Measurements from ENCODE around the gene CDCA4. TPM values are rescaled to one million over a fixed set of nuclear protein-coding genes. Genes with fewer than 3 reads are reported as not detected.

CDCA4 gene
- total and polyA plus RNA-seq, 10 of the 15 experiments (the other 5 are each of a cell fraction or from before 2014, with no cell fraction given): 10.4 to 64.0 (median 52.1) TPM

DNA sequence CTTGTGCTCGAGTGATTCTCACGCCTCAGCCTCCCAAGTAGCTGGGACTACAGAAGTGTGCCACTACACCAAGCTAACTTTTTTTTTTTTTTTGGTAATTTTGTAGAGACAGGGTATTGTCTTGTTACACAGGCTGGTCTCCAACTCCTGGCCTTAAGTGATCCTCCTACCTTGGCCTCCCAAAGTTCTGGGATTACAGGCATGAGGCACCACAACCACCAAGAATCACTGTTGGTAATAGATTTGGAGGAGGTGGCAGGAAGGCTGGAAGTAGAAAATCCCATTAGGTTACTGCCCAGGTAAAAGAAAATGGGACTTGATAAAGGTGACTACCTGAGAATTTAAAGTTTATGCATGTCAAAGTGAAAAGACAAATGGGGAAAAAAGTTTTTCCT lies 1.4 kb upstream of the CDCA4 start:
- POLR2A ChIA-PET: interaction anchor here (1.3 to 1.9 kb wide), 3 partner anchors 14 to 44 kb away, joined by 3 to 13 read pairs (median 3); no protein-coding TSS in a partner anchor
- Histone ChIP-seq H3K36me3 (ENCODE audit: control insufficient read depth in 2 of 2, insufficient read depth in 2 of 2, low read length in 1 of 2) (peaks cover 0 to 2% of the 10 kb centered on the region in 2 experiments; a peak in 2 of 4 replicates), H3K9ac (ENCODE audit: control insufficient read depth, insufficient read depth, low read length) (peak overlapping the region; percentile 95), H3K4me2 (ENCODE audit: control insufficient read depth, insufficient read depth) (peak overlapping the region; percentile 78; the same call in 1 of the 2 replicates), H4K20me1 (ENCODE audit: control insufficient read depth, insufficient read depth) (no peaks in the 10 kb centered on the region), H3K9me3 (replicated peaks; ENCODE audit: control insufficient read depth, insufficient read depth, low read length) (peaks cover 3% of the 10 kb centered on the region; the same call in 1 of the 3 replicates), H3K79me2 (ENCODE audit: control insufficient read depth, insufficient read depth, low read length) (peaks cover 52% of the 10 kb centered on the region), H3K27ac (ENCODE audit: control insufficient read depth, insufficient read depth) (peak overlapping the region; percentile 93), H3K4me3 (peak overlapping the region; percentile 72), H3K27me3 (replicated peaks in 1 of 2; ENCODE audit: control insufficient read depth in 2 of 2, insufficient read depth in 2 of 2, low read length in 1 of 2) (no peaks in the 10 kb centered on the region), H2AFZ (ENCODE audit: control insufficient read depth, low read depth, low read length) (no peak overlapping the region), H3K4me1 (ENCODE audit: control insufficient read depth, insufficient read depth, low read length) (peaks cover 26% of the 10 kb centered on the region)
- DNase-seq (ENCODE audit: low read depth, low spot score) (no peak), ATAC-seq (no peak), FAIRE-seq (no peak)
- intact Hi-C loops (cut with micrococcal nuclease; ENCODE audit: unreplicated experiment) (loop anchor here (5.0 kb wide), 1 partner anchor 45 kb away; the partner anchor contains the start of gene GPR132), in situ Hi-C loops (cut with MboI) (no loop called here)
- RAD21 ChIA-PET (ENCODE audit: unreplicated experiment): interaction anchor here (1.5 kb wide), 1 partner anchor 65 kb away, joined by 5 read pairs; no protein-coding TSS in a partner anchor
- BruUV-seq (replicated peaks): no TSS peak
- SMC1A ChIA-PET (ENCODE audit: uncharacterized antibody, unreplicated experiment): no interaction called here
- CTCF ChIA-PET: no interaction called here
- 43% methylated on average over 2 of the region's 2 CpGs for WGBS (ENCODE audit: insufficient coverage, insufficient replicate concordance, low lambda C conversion rate, missing lambda C conversion rate)
- no peak for TF ChIP-seq POLR2A (IDR thresholded peaks at IDR 0.05; ENCODE audit: low read depth, low read length)
- no peak for TF ChIP-seq KDM1A (IDR thresholded peaks at IDR 0.05; ENCODE audit: borderline replicate concordance)
- TF ChIP-seq YY1 (IDR thresholded peaks at IDR 0.05; ENCODE audit: low read depth, low read length): no peak
- TF ChIP-seq SREBF1 (IDR thresholded peaks at IDR 0.05; ENCODE audit: low read length): no peak
- TF ChIP-seq, protein P1, sequence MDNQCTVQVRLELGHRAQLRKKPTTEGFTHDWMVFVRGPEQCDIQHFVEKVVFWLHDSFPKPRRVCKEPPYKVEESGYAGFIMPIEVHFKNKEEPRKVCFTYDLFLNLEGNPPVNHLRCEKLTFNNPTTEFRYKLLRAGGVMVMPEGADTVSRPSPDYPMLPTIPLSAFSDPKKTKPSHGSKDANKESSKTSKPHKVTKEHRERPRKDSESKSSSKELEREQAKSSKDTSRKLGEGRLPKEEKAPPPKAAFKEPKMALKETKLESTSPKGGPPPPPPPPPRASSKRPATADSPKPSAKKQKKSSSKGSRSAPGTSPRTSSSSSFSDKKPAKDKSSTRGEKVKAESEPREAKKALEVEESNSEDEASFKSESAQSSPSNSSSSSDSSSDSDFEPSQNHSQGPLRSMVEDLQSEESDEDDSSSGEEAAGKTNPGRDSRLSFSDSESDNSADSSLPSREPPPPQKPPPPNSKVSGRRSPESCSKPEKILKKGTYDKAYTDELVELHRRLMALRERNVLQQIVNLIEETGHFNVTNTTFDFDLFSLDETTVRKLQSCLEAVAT (IDR thresholded peaks at IDR 0.05): no peak
- no peak for TF ChIP-seq RFX5 (IDR thresholded peaks at IDR 0.05; ENCODE audit: low read depth, low read length)
- TF ChIP-seq, protein P2, sequence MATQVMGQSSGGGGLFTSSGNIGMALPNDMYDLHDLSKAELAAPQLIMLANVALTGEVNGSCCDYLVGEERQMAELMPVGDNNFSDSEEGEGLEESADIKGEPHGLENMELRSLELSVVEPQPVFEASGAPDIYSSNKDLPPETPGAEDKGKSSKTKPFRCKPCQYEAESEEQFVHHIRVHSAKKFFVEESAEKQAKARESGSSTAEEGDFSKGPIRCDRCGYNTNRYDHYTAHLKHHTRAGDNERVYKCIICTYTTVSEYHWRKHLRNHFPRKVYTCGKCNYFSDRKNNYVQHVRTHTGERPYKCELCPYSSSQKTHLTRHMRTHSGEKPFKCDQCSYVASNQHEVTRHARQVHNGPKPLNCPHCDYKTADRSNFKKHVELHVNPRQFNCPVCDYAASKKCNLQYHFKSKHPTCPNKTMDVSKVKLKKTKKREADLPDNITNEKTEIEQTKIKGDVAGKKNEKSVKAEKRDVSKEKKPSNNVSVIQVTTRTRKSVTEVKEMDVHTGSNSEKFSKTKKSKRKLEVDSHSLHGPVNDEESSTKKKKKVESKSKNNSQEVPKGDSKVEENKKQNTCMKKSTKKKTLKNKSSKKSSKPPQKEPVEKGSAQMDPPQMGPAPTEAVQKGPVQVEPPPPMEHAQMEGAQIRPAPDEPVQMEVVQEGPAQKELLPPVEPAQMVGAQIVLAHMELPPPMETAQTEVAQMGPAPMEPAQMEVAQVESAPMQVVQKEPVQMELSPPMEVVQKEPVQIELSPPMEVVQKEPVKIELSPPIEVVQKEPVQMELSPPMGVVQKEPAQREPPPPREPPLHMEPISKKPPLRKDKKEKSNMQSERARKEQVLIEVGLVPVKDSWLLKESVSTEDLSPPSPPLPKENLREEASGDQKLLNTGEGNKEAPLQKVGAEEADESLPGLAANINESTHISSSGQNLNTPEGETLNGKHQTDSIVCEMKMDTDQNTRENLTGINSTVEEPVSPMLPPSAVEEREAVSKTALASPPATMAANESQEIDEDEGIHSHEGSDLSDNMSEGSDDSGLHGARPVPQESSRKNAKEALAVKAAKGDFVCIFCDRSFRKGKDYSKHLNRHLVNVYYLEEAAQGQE (IDR thresholded peaks at IDR 0.05; ENCODE audit: low read depth, low read length): no peak
- TF ChIP-seq DPF2 (IDR thresholded peaks at IDR 0.05): no peak
- TF ChIP-seq STAT3 (IDR thresholded peaks at IDR 0.05; ENCODE audit: low read depth, low read length): no peak
- no peak for TF ChIP-seq WRNIP1 (IDR thresholded peaks at IDR 0.05; ENCODE audit: borderline replicate concordance, low read depth, low read length)
- no peak for TF ChIP-seq ZSCAN29 (IDR thresholded peaks at IDR 0.05)
- TF ChIP-seq, protein P3, sequence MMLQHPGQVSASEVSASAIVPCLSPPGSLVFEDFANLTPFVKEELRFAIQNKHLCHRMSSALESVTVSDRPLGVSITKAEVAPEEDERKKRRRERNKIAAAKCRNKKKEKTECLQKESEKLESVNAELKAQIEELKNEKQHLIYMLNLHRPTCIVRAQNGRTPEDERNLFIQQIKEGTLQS (IDR thresholded peaks at IDR 0.05; ENCODE audit: borderline replicate concordance, extremely low read depth, low read depth, low read length): no peak
- TF ChIP-seq HDGF (IDR thresholded peaks at IDR 0.05): no peak
- no peak for TF ChIP-seq FOS (IDR thresholded peaks at IDR 0.05; ENCODE audit: borderline replicate concordance, extremely low read depth, insufficient read length)
- TF ChIP-seq TBL1XR1 (IDR thresholded peaks at IDR 0.05; ENCODE audit: low read depth, low read length): no peak
- TF ChIP-seq, protein P4, sequence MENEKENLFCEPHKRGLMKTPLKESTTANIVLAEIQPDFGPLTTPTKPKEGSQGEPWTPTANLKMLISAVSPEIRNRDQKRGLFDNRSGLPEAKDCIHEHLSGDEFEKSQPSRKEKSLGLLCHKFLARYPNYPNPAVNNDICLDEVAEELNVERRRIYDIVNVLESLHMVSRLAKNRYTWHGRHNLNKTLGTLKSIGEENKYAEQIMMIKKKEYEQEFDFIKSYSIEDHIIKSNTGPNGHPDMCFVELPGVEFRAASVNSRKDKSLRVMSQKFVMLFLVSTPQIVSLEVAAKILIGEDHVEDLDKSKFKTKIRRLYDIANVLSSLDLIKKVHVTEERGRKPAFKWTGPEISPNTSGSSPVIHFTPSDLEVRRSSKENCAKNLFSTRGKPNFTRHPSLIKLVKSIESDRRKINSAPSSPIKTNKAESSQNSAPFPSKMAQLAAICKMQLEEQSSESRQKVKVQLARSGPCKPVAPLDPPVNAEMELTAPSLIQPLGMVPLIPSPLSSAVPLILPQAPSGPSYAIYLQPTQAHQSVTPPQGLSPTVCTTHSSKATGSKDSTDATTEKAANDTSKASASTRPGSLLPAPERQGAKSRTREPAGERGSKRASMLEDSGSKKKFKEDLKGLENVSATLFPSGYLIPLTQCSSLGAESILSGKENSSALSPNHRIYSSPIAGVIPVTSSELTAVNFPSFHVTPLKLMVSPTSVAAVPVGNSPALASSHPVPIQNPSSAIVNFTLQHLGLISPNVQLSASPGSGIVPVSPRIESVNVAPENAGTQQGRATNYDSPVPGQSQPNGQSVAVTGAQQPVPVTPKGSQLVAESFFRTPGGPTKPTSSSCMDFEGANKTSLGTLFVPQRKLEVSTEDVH (IDR thresholded peaks at IDR 0.05; ENCODE audit: low read depth, partially characterized antibody): no peak
- TF ChIP-seq, protein P5, sequence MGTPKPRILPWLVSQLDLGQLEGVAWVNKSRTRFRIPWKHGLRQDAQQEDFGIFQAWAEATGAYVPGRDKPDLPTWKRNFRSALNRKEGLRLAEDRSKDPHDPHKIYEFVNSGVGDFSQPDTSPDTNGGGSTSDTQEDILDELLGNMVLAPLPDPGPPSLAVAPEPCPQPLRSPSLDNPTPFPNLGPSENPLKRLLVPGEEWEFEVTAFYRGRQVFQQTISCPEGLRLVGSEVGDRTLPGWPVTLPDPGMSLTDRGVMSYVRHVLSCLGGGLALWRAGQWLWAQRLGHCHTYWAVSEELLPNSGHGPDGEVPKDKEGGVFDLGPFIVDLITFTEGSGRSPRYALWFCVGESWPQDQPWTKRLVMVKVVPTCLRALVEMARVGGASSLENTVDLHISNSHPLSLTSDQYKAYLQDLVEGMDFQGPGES (IDR thresholded peaks at IDR 0.05): no peak

Measured in GM12878 (cell line).